OCI-LY1 (cell line): Measurements from ENCODE around the gene BCS1L.

Source experiments
- H2AFZ ChIP-seq: fragments of 200-600 bp; sonication (generic), shearing (Covaris generic); 2 replicates; pipeline ENCODE4 v1.6.0; 2014; ENCODE audit warnings: antibody characterized with exemption, mild to moderate bottlenecking, low read length
- H3F3A ChIP-seq: fragments of 200-600 bp; sonication (generic), shearing (Covaris generic); 2 replicates; pipeline ENCODE4 v1.6.0; 2014; ENCODE audit warnings: mild to moderate bottlenecking, antibody characterized with exemption, low read length, moderate library complexity; ENCODE audit not compliant: insufficient read depth
- H3K27ac ChIP-seq: fragments of 200-600 bp; sonication (generic); 2 replicates; pipeline ENCODE4 v1.5.1; 2014; ENCODE audit warnings: low read length, mixed run types, mild to moderate bottlenecking, low read depth; ENCODE audit not compliant: poor library complexity, severe bottlenecking
- H3K27me3 ChIP-seq: fragments of 200-600 bp; sonication (generic); 2 replicates; pipeline ENCODE4 v1.6.0; 2014; ENCODE audit warnings: antibody characterized with exemption, mild to moderate bottlenecking, low read length, moderate library complexity; ENCODE audit not compliant: insufficient read depth
- H3K36me3 ChIP-seq: fragments of 200-600 bp; sonication (generic); 2 replicates; pipeline ENCODE4 v1.6.1; 2014; ENCODE audit warnings: mild to moderate bottlenecking, antibody characterized with exemption, low read length, moderate library complexity, mixed read lengths; ENCODE audit not compliant: insufficient read depth
- H3K4me1 ChIP-seq: fragments of 200-600 bp; sonication (generic); 2 replicates; pipeline ENCODE4 v1.5.1; 2014; ENCODE audit warnings: mild to moderate bottlenecking, low read length, moderate library complexity; ENCODE audit not compliant: insufficient read depth, severe bottlenecking
- H3K4me2 ChIP-seq: fragments of 200-600 bp; sonication (generic), shearing (Covaris generic); 2 replicates; pipeline ENCODE4 v1.6.1; 2014; ENCODE audit warnings: low read length
- H3K4me3 ChIP-seq: fragments of 200-600 bp; sonication (generic); 2 replicates; pipeline ENCODE4 v1.5.1; 2014; ENCODE audit warnings: low read length, low read depth, mild to moderate bottlenecking, mixed read lengths; ENCODE audit not compliant: poor library complexity, severe bottlenecking
- H3K79me2 ChIP-seq: fragments of 200-600 bp; shearing (Covaris generic); 2 replicates; pipeline ENCODE4 v1.6.1; 2016; ENCODE audit warnings: mixed run types, low read length, mixed read lengths; ENCODE audit not compliant: insufficient read depth
- H3K9ac ChIP-seq: fragments of 200-600 bp; sonication (generic), shearing (Covaris generic); 2 replicates; pipeline ENCODE4 v1.6.1; 2014; ENCODE audit warnings: mild to moderate bottlenecking, low read length, mixed read lengths
- H3K9me2 ChIP-seq: fragments of 200-600 bp; sonication (generic), shearing (Covaris generic); 2 replicates; pipeline ENCODE4 v1.6.1; 2014; ENCODE audit warnings: low read depth, mild to moderate bottlenecking, low read length, mixed read lengths
- H3K9me3 ChIP-seq: fragments of 200-600 bp; shearing (Covaris generic); 2 replicates; pipeline ENCODE4 v1.6.1; 2014; ENCODE audit warnings: low read length, mixed read lengths
- H4K20me1 ChIP-seq: fragments of 200-600 bp; sonication (generic), shearing (Covaris generic); 2 replicates; pipeline ENCODE4 v1.6.0; 2016; ENCODE audit warnings: mild to moderate bottlenecking, low read length; ENCODE audit not compliant: insufficient read depth
- CTCF ChIP-seq: fragments of 200-600 bp; sonication (generic), shearing (Covaris generic); IDR thresholded peaks from 2 replicates; pipeline ENCODE4 v1.5.1; 2017; ENCODE audit warnings: mild to moderate bottlenecking, antibody characterized with exemption, low read length, moderate library complexity, mixed read lengths
- EZH2 ChIP-seq: fragments of 200-600 bp; sonication (generic), shearing (Covaris generic); IDR thresholded peaks from 2 replicates; pipeline ENCODE4 v1.8.0; 2017; ENCODE audit warnings: borderline replicate concordance, mixed run types, mild to moderate bottlenecking, antibody characterized with exemption, low read length, moderate library complexity, mixed read lengths

Gene BCS1L

GRCh38 chr2:218655751-218656150 is 3.7 kb upstream of the BCS1L start:
- no peak overlapping the region for H3K4me3 ChIP-seq

GRCh38 chr2:218658671-218659257 is 719 bp upstream of the BCS1L start:
- no peaks in the 10 kb centered on the region for H4K20me1 ChIP-seq
- H3K9me2 ChIP-seq: no peaks in the 10 kb centered on the region
- H2AFZ ChIP-seq: no peak overlapping the region; the same call in 1 of the 2 replicates
- TF ChIP-seq EZH2 (no peak), CTCF (peak; percentile 75)
- H3F3A ChIP-seq: no peaks in the 10 kb centered on the region
- peak overlapping the region; percentile 80 for H3K4me3 ChIP-seq
- peaks cover 71% of the 10 kb centered on the region for H3K36me3 ChIP-seq
- no peaks in the 10 kb centered on the region for H3K9me3 ChIP-seq
- H3K27ac ChIP-seq: peak overlapping the region; percentile 5
- peaks cover 20% of the 10 kb centered on the region for H3K4me1 ChIP-seq
- H3K4me2 ChIP-seq: peak overlapping the region; percentile 91
- H3K9ac ChIP-seq: peak overlapping the region; percentile 98
- no peaks in the 10 kb centered on the region for H3K27me3 ChIP-seq
- H3K79me2 ChIP-seq: peaks cover 7% of the 10 kb centered on the region

More at GRCh38 chr2:218655751-218656150, 3.7 kb upstream of the BCS1L start:
- TF ChIP-seq CTCF (no peak), EZH2 (no peak)
- Histone ChIP-seq H3K36me3 (peaks cover 72% of the 10 kb centered on the region), H4K20me1 (no peaks in the 10 kb centered on the region), H3K9me3 (no peaks in the 10 kb centered on the region), H3K9me2 (no peaks in the 10 kb centered on the region), H2AFZ (no peak overlapping the region), H3K9ac (no peak overlapping the region), H3F3A (no peaks in the 10 kb centered on the region), H3K4me2 (no peak overlapping the region), H3K27me3 (no peaks in the 10 kb centered on the region), H3K27ac (no peak overlapping the region), H3K79me2 (peaks cover 7% of the 10 kb centered on the region), H3K4me1 (peaks cover 17% of the 10 kb centered on the region)

- H3K4me2 ChIP-seq: peak overlapping the region; percentile 91
- no peaks in the 10 kb centered on the region for H3K9me3 ChIP-seq
- no peaks in the 10 kb centered on the region for H3K27me3 ChIP-seq
- no peak for TF ChIP-seq EZH2
- no peak for TF ChIP-seq CTCF
- H3K4me3 ChIP-seq: peak overlapping the region; percentile 80
- peak overlapping the region; percentile 98 for H3K9ac ChIP-seq
- H3K4me1 ChIP-seq: peaks cover 20% of the 10 kb centered on the region
- H2AFZ ChIP-seq: peak overlapping the region; percentile 68; the same call in 1 of the 2 replicates
- H4K20me1 ChIP-seq: no peaks in the 10 kb centered on the region
- no peaks in the 10 kb centered on the region for H3F3A ChIP-seq
- peaks cover 7% of the 10 kb centered on the region for H3K79me2 ChIP-seq
- no peaks in the 10 kb centered on the region for H3K9me2 ChIP-seq
- peaks cover 71% of the 10 kb centered on the region for H3K36me3 ChIP-seq
- no peak overlapping the region for H3K27ac ChIP-seq
Observed at GRCh38 chr2:218659988-218660358, 490 bp downstream of the BCS1L start.
